HFFc6 (cell line): ENCODE results near the gene EHHADH. TPM values are rescaled to one million over a fixed set of nuclear protein-coding genes. Genes with fewer than 3 reads are reported as not detected.

Experiments
- DNase-seq: peaks from one replicate; pipeline ENCODE4 v3.0.0-alpha.2; 2018
- H3K27ac Mint-ChIP-seq: 2 replicates; pipeline ENCODE4 v1.8.0; 2020; ENCODE audit warnings: mild to moderate bottlenecking, mixed read lengths
- H3K27me3 Mint-ChIP-seq: 2 replicates; pipeline ENCODE4 v1.8.0; 2021; ENCODE audit warnings: mild to moderate bottlenecking, moderate library complexity, mixed read lengths; ENCODE audit not compliant: insufficient read depth
- H3K36me3 Mint-ChIP-seq: 2 replicates; pipeline ENCODE4 v1.8.0; 2021; ENCODE audit warnings: low read depth, mixed read lengths
- H3K4me1 Mint-ChIP-seq: 2 replicates; pipeline ENCODE4 v1.8.0; 2020; ENCODE audit warnings: low read depth, mixed read lengths
- H3K4me3 Mint-ChIP-seq: 2 replicates; pipeline ENCODE4 v1.8.0; 2020; ENCODE audit warnings: mild to moderate bottlenecking, moderate library complexity, mixed read lengths
- H3K9me3 Mint-ChIP-seq: 2 replicates; pipeline ENCODE4 v1.8.0; 2020; ENCODE audit warnings: mild to moderate bottlenecking, mixed read lengths
- total RNA-seq, 6 experiments: library from RNA; stranded (reverse); fragmentation: NEBNext Ultra II Directional; extraction: Animal tissue kit (Norgen Biotek cat#: 25700); gene quantifications; 2 replicates in 1 of 6; 3 replicates in 5 of 6; pipeline ENCODE4 v1.2.3, GENCODE V29; 2021
- TF ChIP-seq, protein P1 (sequence below): fragments of 200-600 bp; sonication (generic); IDR thresholded peaks from 2 replicates; pipeline ENCODE4 v1.5.0; 2021; ENCODE audit warnings: antibody characterized with exemption, mild to moderate bottlenecking

The EHHADH gene
- total RNA-seq, 6 experiments from 2014 or later: 4.2 to 7.4 (median 6.4) TPM

DNA sequence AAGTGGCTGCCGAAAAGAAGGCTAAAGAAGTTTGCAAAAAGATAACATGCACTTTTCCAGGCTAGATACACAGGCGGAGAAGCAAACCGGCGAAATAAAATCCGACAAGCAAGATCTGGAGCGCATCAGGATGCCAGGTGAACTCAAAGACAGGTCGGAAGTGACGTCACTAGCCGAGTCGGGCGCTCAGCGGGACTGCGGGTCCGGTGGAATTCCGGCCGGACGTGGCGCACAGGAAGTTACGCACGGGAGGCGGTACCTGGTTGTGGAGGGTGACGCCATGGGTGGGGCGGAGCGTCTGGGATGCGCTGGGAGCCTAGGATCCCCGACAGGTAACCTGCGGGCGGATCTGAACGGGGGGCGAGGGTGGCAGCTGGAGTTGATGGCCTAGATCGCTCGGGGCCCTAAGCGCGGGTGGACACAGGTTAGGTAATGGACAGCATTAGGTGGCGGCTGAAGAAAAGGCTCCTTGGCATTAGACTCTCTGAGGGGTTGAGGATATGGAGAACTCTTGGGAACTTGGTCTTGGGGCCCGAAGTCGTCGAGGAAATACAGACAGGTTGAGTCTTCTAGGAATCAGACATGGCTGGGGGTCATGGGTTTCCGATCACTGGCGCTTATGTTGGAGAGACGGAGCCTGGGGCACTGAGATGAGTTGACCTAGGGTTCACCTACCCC is 29.0 kb upstream of the EHHADH start:
- peak overlapping the region; percentile 100 for H3K4me3 Mint-ChIP-seq
- no peaks in the 10 kb centered on the region for H3K36me3 Mint-ChIP-seq
- TF ChIP-seq, protein P1, sequence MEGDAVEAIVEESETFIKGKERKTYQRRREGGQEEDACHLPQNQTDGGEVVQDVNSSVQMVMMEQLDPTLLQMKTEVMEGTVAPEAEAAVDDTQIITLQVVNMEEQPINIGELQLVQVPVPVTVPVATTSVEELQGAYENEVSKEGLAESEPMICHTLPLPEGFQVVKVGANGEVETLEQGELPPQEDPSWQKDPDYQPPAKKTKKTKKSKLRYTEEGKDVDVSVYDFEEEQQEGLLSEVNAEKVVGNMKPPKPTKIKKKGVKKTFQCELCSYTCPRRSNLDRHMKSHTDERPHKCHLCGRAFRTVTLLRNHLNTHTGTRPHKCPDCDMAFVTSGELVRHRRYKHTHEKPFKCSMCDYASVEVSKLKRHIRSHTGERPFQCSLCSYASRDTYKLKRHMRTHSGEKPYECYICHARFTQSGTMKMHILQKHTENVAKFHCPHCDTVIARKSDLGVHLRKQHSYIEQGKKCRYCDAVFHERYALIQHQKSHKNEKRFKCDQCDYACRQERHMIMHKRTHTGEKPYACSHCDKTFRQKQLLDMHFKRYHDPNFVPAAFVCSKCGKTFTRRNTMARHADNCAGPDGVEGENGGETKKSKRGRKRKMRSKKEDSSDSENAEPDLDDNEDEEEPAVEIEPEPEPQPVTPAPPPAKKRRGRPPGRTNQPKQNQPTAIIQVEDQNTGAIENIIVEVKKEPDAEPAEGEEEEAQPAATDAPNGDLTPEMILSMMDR: no peak
- peak overlapping the region; percentile 93 for H3K27ac Mint-ChIP-seq
- 0 out of 2 replicates have a peak, but pooled peaks cover 1% of the 10 kb centered on the region for H3K27me3 Mint-ChIP-seq
- peak; percentile 89 for DNase-seq
- peaks cover 33% of the 10 kb centered on the region for H3K4me1 Mint-ChIP-seq
- H3K9me3 Mint-ChIP-seq: no peaks in the 10 kb centered on the region

DNA sequence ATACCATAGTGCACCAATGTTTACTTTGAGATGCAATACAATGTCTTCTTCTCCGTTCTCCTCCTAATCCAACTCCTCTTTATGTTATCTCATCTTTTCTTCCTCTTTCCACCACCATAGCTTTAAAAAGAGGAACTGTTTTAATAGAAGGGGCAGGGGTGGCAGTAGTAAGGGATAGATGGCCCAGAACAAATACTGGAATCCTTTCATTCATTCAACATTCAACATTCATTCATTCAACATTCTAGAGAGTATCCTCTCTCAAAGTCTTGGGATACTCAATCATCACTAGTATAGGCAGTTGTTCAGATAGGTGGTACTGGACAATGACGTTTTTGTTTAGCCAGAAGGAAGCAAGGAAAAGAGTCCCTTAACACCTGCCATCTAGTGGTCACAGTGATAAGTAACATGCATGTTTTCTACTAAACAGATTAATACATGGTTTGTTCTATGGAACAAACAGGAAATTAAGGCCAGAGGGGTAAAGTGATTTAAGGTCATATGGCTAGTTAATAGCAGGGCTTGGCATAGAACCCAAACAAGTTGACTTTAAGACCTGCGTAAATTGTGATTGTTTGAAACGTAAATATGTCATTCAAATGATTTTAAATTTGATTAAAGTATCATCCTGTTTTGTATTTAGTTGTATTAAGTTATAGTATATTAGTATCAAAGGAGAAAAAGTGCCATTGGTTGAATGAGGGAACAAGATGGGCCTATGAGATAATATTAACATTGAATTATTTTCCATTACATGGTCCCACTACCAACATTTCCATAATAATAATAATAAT is 26.9 kb upstream of the EHHADH start:
- no peaks in the 10 kb centered on the region for H3K9me3 Mint-ChIP-seq
- DNase-seq: peak; percentile 65
- H3K27ac Mint-ChIP-seq: no peak overlapping the region
- TF ChIP-seq, protein P1: peak; percentile 93
- peaks cover 33% of the 10 kb centered on the region for H3K4me1 Mint-ChIP-seq
- 0 out of 2 replicates have a peak, but pooled peaks cover 6% of the 10 kb centered on the region for H3K27me3 Mint-ChIP-seq
- H3K4me3 Mint-ChIP-seq: no peak overlapping the region
- H3K36me3 Mint-ChIP-seq: no peaks in the 10 kb centered on the region

DNA sequence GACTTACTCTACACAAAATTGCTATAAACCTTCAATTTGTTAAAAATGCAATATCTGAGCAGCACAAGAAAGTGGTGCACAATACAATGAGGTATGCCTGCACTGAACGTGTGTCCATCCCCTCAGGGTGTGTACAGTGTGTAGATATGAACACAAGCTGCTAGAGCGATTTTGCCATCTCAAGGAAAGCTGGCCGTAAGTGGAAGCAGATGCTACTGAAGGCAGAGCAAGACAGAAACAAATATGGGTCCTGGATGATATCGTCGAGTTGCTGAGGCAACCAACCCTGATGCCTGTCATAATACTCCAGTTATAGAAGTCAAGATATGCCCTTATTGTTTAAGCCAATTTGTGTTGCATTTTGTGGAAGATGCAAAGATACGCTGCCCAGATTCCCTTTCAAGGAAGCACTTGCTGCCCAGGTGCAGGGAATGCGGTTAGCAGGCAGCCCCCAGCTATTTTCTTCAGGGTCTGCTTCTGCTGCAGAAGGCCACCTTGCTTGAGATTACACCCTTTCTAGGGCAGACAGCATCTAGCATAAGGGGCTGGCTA is 25.8 kb upstream of the EHHADH start:
- peaks cover 33% of the 10 kb centered on the region for H3K4me1 Mint-ChIP-seq
- H3K4me3 Mint-ChIP-seq: no peak overlapping the region
- H3K36me3 Mint-ChIP-seq: no peaks in the 10 kb centered on the region
- H3K27ac Mint-ChIP-seq: no peak overlapping the region
- H3K9me3 Mint-ChIP-seq: no peaks in the 10 kb centered on the region
- TF ChIP-seq, protein P1: no peak
- 0 out of 2 replicates have a peak, but pooled peaks cover 6% of the 10 kb centered on the region for H3K27me3 Mint-ChIP-seq
- DNase-seq: no peak

DNA sequence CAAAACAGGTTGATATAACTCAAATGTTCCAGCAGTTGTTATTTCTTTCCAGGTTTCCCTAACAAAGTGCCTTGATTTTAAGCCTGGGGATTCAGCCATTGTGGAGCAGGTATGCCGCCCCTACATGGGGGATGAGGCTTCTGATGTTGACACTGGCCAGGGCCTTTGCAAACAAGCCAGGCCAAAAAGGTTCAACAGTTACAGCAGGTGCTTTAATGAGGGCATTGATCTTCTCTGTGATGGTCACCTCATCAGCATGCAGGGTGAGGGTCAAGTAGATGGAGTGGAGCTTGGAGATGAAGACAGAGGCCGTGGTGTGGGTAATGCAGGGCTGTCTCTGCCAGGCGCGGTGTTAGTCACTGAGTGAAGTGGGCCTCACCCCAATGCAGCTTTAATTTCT is 22.6 kb upstream of the EHHADH start:
- no peaks in the 10 kb centered on the region for H3K36me3 Mint-ChIP-seq
- H3K27me3 Mint-ChIP-seq: 0 out of 2 replicates have a peak, but pooled peaks cover 5% of the 10 kb centered on the region
- no peaks in the 10 kb centered on the region for H3K9me3 Mint-ChIP-seq
- no peak overlapping the region for H3K27ac Mint-ChIP-seq
- DNase-seq: no peak
- TF ChIP-seq, protein P1: no peak
- peaks cover 11% of the 10 kb centered on the region for H3K4me1 Mint-ChIP-seq
- no peak overlapping the region for H3K4me3 Mint-ChIP-seq

DNA sequence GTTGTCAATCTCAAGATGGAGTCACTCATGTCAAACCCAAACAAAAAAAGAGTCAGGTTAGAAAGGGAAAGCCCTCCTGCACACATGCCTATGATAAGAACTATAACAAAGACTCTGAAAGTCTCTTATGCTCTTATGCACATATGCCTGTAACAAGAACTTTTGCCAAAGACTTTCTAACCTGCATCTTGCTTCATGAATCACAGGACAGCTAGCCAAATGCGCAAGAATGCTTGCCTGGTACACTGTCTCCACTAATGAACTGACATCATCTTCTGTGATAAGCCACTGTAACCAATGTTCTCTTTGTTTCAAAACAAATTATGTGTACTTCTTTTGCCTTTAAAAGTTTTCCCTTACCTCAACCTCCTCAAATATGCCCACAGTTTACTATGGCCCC is 18.2 kb upstream of the EHHADH start:
- Mint-ChIP-seq H3K36me3 (no peaks in the 10 kb centered on the region), H3K27me3 (peaks cover 13% of the 10 kb centered on the region), H3K4me3 (no peak overlapping the region), H3K27ac (no peak overlapping the region), H3K4me1 (no peaks in the 10 kb centered on the region), H3K9me3 (no peaks in the 10 kb centered on the region)
- TF ChIP-seq, protein P1: no peak
- DNase-seq: no peak
